Left ventricle myocardium inferior (tissue), 1 donor: Measurements from ENCODE around the gene PRF1. TPM values are rescaled to one million over a fixed set of nuclear protein-coding genes. Genes with fewer than 3 reads are reported as not detected.

Experiments
- DNase-seq: peaks from one replicate; pipeline ENCODE4 v3.0.0-alpha.2; 2020
- H3K27ac ChIP-seq: fragments of 200-600 bp; replicated peaks from 2 replicates; pipeline ENCODE4 v1.8.0; 2021
- H3K27me3 ChIP-seq: fragments of 200-600 bp; 2 replicates; pipeline ENCODE4 v1.8.0; 2021; ENCODE audit warnings: low read depth
- H3K36me3 ChIP-seq: fragments of 200-600 bp; 2 replicates; pipeline ENCODE4 v1.8.0; 2021
- H3K4me1 ChIP-seq: fragments of 200-600 bp; 2 replicates; pipeline ENCODE4 v1.8.0; 2021
- H3K4me3 ChIP-seq: fragments of 200-600 bp; 2 replicates; pipeline ENCODE4 v1.8.0; 2021; ENCODE audit warnings: mild to moderate bottlenecking, moderate library complexity
- H3K9me3 ChIP-seq: fragments of 200-600 bp; replicated peaks from 2 replicates; pipeline ENCODE4 v1.8.0; 2021
- CTCF ChIP-seq: fragments of 200-600 bp; IDR thresholded peaks from 2 replicates; pipeline ENCODE4 v1.8.0; 2021; ENCODE audit warnings: antibody characterized with exemption, mild to moderate bottlenecking, borderline replicate concordance
- intact Hi-C: fragments of 100-400 bp; cut with micrococcal nuclease; formaldehyde crosslinking; loops from one replicate; pipeline ENCODE4 v1.11.0; 2022
- total RNA-seq: library from RNA; stranded (reverse); fragmentation: NEBNext Ultra II Directional; extraction: Animal tissue kit (Norgen Biotek cat#: 25700); gene quantifications from one replicate; pipeline ENCODE4 v1.2.1, GENCODE V29; 2021
- donor health status: DM: no; HTN: yes; CAD: no; lungs with severe emphysema.

The PRF1 gene
- total RNA-seq, 1 donor from 2014 or later = 2.6 TPM

- no peak for DNase-seq
Measured at GRCh38 chr10:70586348-70586930, 16.1 kb downstream of the PRF1 start.

GRCh38 chr10:70585578-70586169 is 16.9 kb downstream of the PRF1 start:
- Histone ChIP-seq H3K9me3 (no peaks in the 10 kb centered on the region), H3K27me3 (no peaks in the 10 kb centered on the region), H3K4me3 (no peak overlapping the region), H3K4me1 (peaks cover 61% of the 10 kb centered on the region), H3K36me3 (no peaks in the 10 kb centered on the region), H3K27ac (no peak overlapping the region)
- TF ChIP-seq CTCF = no peak
- DNase-seq = no peak
- intact Hi-C loops = no loop called here

More at GRCh38 chr10:70586348-70586930, 16.1 kb downstream of the PRF1 start:
- Histone ChIP-seq H3K9me3 (no peaks in the 10 kb centered on the region), H3K36me3 (no peaks in the 10 kb centered on the region), H3K4me3 (no peak overlapping the region), H3K27me3 (no peaks in the 10 kb centered on the region), H3K4me1 (peaks cover 68% of the 10 kb centered on the region), H3K27ac (no peak overlapping the region)
- intact Hi-C loops = no loop called here
- no peak for TF ChIP-seq CTCF

- no peak for TF ChIP-seq CTCF
- Histone ChIP-seq H3K27me3 (no peaks in the 10 kb centered on the region), H3K4me1 (peaks cover 54% of the 10 kb centered on the region), H3K36me3 (no peaks in the 10 kb centered on the region), H3K4me3 (no peak overlapping the region), H3K9me3 (no peaks in the 10 kb centered on the region), H3K27ac (no peak overlapping the region)
- no peak for DNase-seq
- intact Hi-C loops = no loop called here
Measured at GRCh38 chr10:70584909-70585544, 17.5 kb downstream of the PRF1 start.

- intact Hi-C loops = no loop called here
- no peaks in the 10 kb centered on the region for H3K36me3 ChIP-seq
- no peak for TF ChIP-seq CTCF
- no peaks in the 10 kb centered on the region for H3K9me3 ChIP-seq
- H3K4me1 ChIP-seq = peaks cover 48% of the 10 kb centered on the region
- no peak for DNase-seq
- H3K4me3 ChIP-seq = no peak overlapping the region
- H3K27ac ChIP-seq = no peak overlapping the region
- H3K27me3 ChIP-seq = no peaks in the 10 kb centered on the region
Measured at GRCh38 chr10:70584366-70584765, 18.2 kb downstream of the PRF1 start.

- Histone ChIP-seq H3K36me3 (no peaks in the 10 kb centered on the region), H3K9me3 (no peaks in the 10 kb centered on the region), H3K27me3 (no peaks in the 10 kb centered on the region), H3K4me1 (peaks cover 41% of the 10 kb centered on the region), H3K27ac (no peak overlapping the region), H3K4me3 (no peak overlapping the region)
- DNase-seq = no peak
- intact Hi-C loops = no loop called here
- no peak for TF ChIP-seq CTCF
Measured at GRCh38 chr10:70583669-70584037, 18.9 kb downstream of the PRF1 start.
